ENCODE measurements around the gene RPSA.
"Not testable (repeated sequence)": the region's sequence is repeated elsewhere in the genome, so short reads cannot be mapped to it uniquely, and the experiment has no call there.

Gene RPSA

GRCh38 chr3:39419742-39420315, 13.3 kb downstream of the RPSA start:
- no peak for DNase-seq (ENCODE audit: low spot score)

GRCh38 chr3:39420543-39420942, 14.0 kb downstream of the RPSA start:
- no peak for DNase-seq (ENCODE audit: low spot score)

GRCh38 chr3:39423436-39423970, 17.0 kb downstream of the RPSA start:
- no peak for DNase-seq (ENCODE audit: low spot score)

GRCh38 chr3:39426312-39426711, 19.8 kb downstream of the RPSA start:
- DNase-seq (ENCODE audit: low spot score), result no peak

GRCh38 chr3:39427506-39427905, 21.0 kb downstream of the RPSA start:
- no peak for DNase-seq (ENCODE audit: low spot score)

- no peak for DNase-seq (ENCODE audit: low spot score)
These were observed 22.3 kb downstream of the RPSA start for GRCh38 chr3:39428745-39429201.

GRCh38 chr3:39429466-39429865, 22.9 kb downstream of the RPSA start:
- DNase-seq (ENCODE audit: low spot score), result no peak

GRCh38 chr3:39432342-39432741, 25.8 kb downstream of the RPSA start:
- no peak for DNase-seq (ENCODE audit: low spot score)

- DNase-seq (ENCODE audit: low spot score), result no peak
These were observed 27.1 kb downstream of the RPSA start for GRCh38 chr3:39433642-39434041.

- no peak for DNase-seq (ENCODE audit: low spot score)
These were observed 28.1 kb downstream of the RPSA start for GRCh38 chr3:39434574-39434973.

GRCh38 chr3:39435006-39435748, 28.7 kb downstream of the RPSA start:
- DNase-seq (ENCODE audit: low spot score), result no peak

- DNase-seq (ENCODE audit: low spot score), result no peak
These were observed 32.4 kb downstream of the RPSA start for GRCh38 chr3:39438880-39439279.

- no peak for DNase-seq (ENCODE audit: low spot score)
These were observed 33.8 kb downstream of the RPSA start for GRCh38 chr3:39440316-39440715.

- peak; percentile 21 for DNase-seq (ENCODE audit: low spot score)
These were observed 37.0 kb downstream of the RPSA start for GRCh38 chr3:39443530-39443929.

GRCh38 chr3:39445927-39446326, 39.4 kb downstream of the RPSA start:
- DNase-seq (ENCODE audit: low spot score), result no peak

GRCh38 chr3:39446444-39446843, 39.9 kb downstream of the RPSA start:
- DNase-seq (ENCODE audit: low spot score), result no peak

GRCh38 chr3:39447637-39448483, 41.3 kb downstream of the RPSA start:
- peak; percentile 90 for DNase-seq (ENCODE audit: low spot score)

- no peak for DNase-seq (ENCODE audit: low spot score)
These were observed 42.1 kb downstream of the RPSA start for GRCh38 chr3:39448506-39449233.

GRCh38 chr3:39449796-39450195, 43.3 kb downstream of the RPSA start:
- DNase-seq (ENCODE audit: low spot score), result no peak

GRCh38 chr3:39453134-39453533, 46.6 kb downstream of the RPSA start:
- DNase-seq (ENCODE audit: low spot score), result no peak

GRCh38 chr3:39453872-39454271, 47.4 kb downstream of the RPSA start:
- DNase-seq (ENCODE audit: low spot score), result not testable (repeated sequence)
